ENCODE results near the gene LFNG.
"Not testable (repeated sequence)": the region's sequence is repeated elsewhere in the genome, so short reads cannot be mapped to it uniquely, and the experiment has no call there.

The LFNG gene

GRCh38 chr7:2526659-2527504 lies 7.3 kb downstream of the LFNG start:
- in situ Hi-C loops (cut with HindIII; ENCODE audit: low sequenced_read_pairs): no loop called here

- in situ Hi-C loops (cut with HindIII; ENCODE audit: low sequenced_read_pairs): no loop called here
Observed at GRCh38 chr7:2527505-2528467, 8.2 kb downstream of the LFNG start.

- in situ Hi-C loops (cut with HindIII; ENCODE audit: low sequenced_read_pairs): no loop called here
Observed at GRCh38 chr7:2528481-2529095, 9.0 kb downstream of the LFNG start.

GRCh38 chr7:2529161-2530070 lies 9.8 kb downstream of the LFNG start:
- in situ Hi-C loops (cut with HindIII; ENCODE audit: low sequenced_read_pairs): no loop called here

- in situ Hi-C loops (cut with HindIII; ENCODE audit: low sequenced_read_pairs): no loop called here
Observed at GRCh38 chr7:2530071-2530987, 10.8 kb downstream of the LFNG start.

GRCh38 chr7:2530994-2531795 lies 11.6 kb downstream of the LFNG start:
- in situ Hi-C loops (cut with HindIII; ENCODE audit: low sequenced_read_pairs): not testable (repeated sequence)

GRCh38 chr7:2531796-2532110 lies 12.2 kb downstream of the LFNG start:
- in situ Hi-C loops (cut with HindIII; ENCODE audit: low sequenced_read_pairs): not testable (repeated sequence)

GRCh38 chr7:2532199-2532772 lies 12.7 kb downstream of the LFNG start:
- in situ Hi-C loops (cut with HindIII; ENCODE audit: low sequenced_read_pairs): not testable (repeated sequence)

- in situ Hi-C loops (cut with HindIII; ENCODE audit: low sequenced_read_pairs): not testable (repeated sequence)
Observed at GRCh38 chr7:2532816-2533215, 13.2 kb downstream of the LFNG start.

GRCh38 chr7:2533566-2533965 lies 14.0 kb downstream of the LFNG start:
- in situ Hi-C loops (cut with HindIII; ENCODE audit: low sequenced_read_pairs): not testable (repeated sequence)

- in situ Hi-C loops (cut with HindIII; ENCODE audit: low sequenced_read_pairs): not testable (repeated sequence)
Observed at GRCh38 chr7:2534214-2534613, 14.6 kb downstream of the LFNG start.

GRCh38 chr7:2535872-2536627 lies 16.5 kb downstream of the LFNG start:
- in situ Hi-C loops (cut with HindIII; ENCODE audit: low sequenced_read_pairs): not testable (repeated sequence)

GRCh38 chr7:2537981-2538851 lies 18.6 kb downstream of the LFNG start:
- in situ Hi-C loops (cut with HindIII; ENCODE audit: low sequenced_read_pairs): no loop called here

- in situ Hi-C loops (cut with HindIII; ENCODE audit: low sequenced_read_pairs): no loop called here
Observed at GRCh38 chr7:2539031-2539911, 19.7 kb downstream of the LFNG start.

- in situ Hi-C loops (cut with HindIII; ENCODE audit: low sequenced_read_pairs): no loop called here
Observed at GRCh38 chr7:2540133-2540532, 20.6 kb downstream of the LFNG start.

All from endothelial cell of hepatic sinusoid (primary cell).